Putamen (tissue), 1 donor: ENCODE data around the gene HOXA4.

ENCODE experiments used
- DNase-seq: peaks from one replicate; pipeline ENCODE4 v3.0.0-alpha.2; 2016; ENCODE audit warnings: low spot score

Gene HOXA4

GRCh38 chr7:27130540-27131389, at the start of gene HOXA4:
HOXA4 (minus strand) TSS chr7:27130757; CDS start chr7:27130733, 24 bp downstream.
- DNase-seq: no peak

- no peak for DNase-seq
Observed at GRCh38 chr7:27179503-27180430, 49.2 kb upstream of the HOXA4 start.

- no peak for DNase-seq
Observed at GRCh38 chr7:27179030-27179429, 48.5 kb upstream of the HOXA4 start.

- no peak for DNase-seq
Observed at GRCh38 chr7:27178366-27178765, 47.8 kb upstream of the HOXA4 start.

- DNase-seq: no peak
Observed at GRCh38 chr7:27177795-27178320, 47.3 kb upstream of the HOXA4 start.

GRCh38 chr7:27176962-27177794, 46.6 kb upstream of the HOXA4 start:
- no peak for DNase-seq

GRCh38 chr7:27176524-27176845, 45.9 kb upstream of the HOXA4 start:
- no peak for DNase-seq

GRCh38 chr7:27175626-27176523, 45.3 kb upstream of the HOXA4 start:
- no peak for DNase-seq

GRCh38 chr7:27174874-27175625, 44.5 kb upstream of the HOXA4 start:
- DNase-seq: no peak

GRCh38 chr7:27173956-27174873, 43.7 kb upstream of the HOXA4 start, which contains the start of gene HOXA10:
HOXA10 (minus strand) TSS chr7:27174320; CDS start chr7:27174306, 14 bp downstream.
- DNase-seq: no peak

GRCh38 chr7:27173511-27173955, 43.0 kb upstream of the HOXA4 start:
- no peak for DNase-seq

- no peak for DNase-seq
Observed at GRCh38 chr7:27172823-27173510, 42.4 kb upstream of the HOXA4 start.

GRCh38 chr7:27172315-27172774, 41.8 kb upstream of the HOXA4 start:
- DNase-seq: no peak

GRCh38 chr7:27171637-27172314, 41.2 kb upstream of the HOXA4 start:
- DNase-seq: no peak

- DNase-seq: no peak
Observed at GRCh38 chr7:27171325-27171636, 40.7 kb upstream of the HOXA4 start.

GRCh38 chr7:27170426-27171324, 40.1 kb upstream of the HOXA4 start:
- no peak for DNase-seq
